Natural killer cell (primary cell): ENCODE results near the gene IGFBPL1. TPM values are rescaled to one million over a fixed set of nuclear protein-coding genes. Genes with fewer than 3 reads are reported as not detected.
"Not testable (repeated sequence)": the region's sequence is repeated elsewhere in the genome, so short reads cannot be mapped to it uniquely, and the experiment has no call there.

Experiments used
- ATAC-seq, 3 donors: fragments of 150-1000 bp in 2 of 3; fragments of 200-7000 bp in 1 of 3; cut with Tn5 transposase; 1 replicate in 1 of 3; 2 replicates in 2 of 3; pipeline ENCODE4 v1.10.0; 2021; ENCODE audit warnings: mild to moderate bottlenecking in 2 of 3, moderate library complexity in 2 of 3
- DNase-seq, 2 donors: peaks; one replicate each; pipeline versions ENCODE4 v3.0.0 to v3.0.0-alpha.2; 2013 to 2021; ENCODE audit warnings: mixed read lengths in 1 of 2
- H3K27ac ChIP-seq: one replicate; pipeline ENCODE4 v1.5.1; 2013; ENCODE audit warnings: mild to moderate bottlenecking, low read length
- H3K27me3 ChIP-seq: one replicate; pipeline ENCODE4 v1.6.1; 2013; ENCODE audit warnings: low read length; ENCODE audit not compliant: control insufficient read depth, insufficient read depth
- H3K36me3 ChIP-seq: one replicate; pipeline ENCODE4 v1.6.1; 2013; ENCODE audit warnings: low read length; ENCODE audit not compliant: control insufficient read depth, insufficient read depth
- H3K4me1 ChIP-seq: one replicate; pipeline ENCODE4 v1.6.1; 2013; ENCODE audit warnings: low read length; ENCODE audit not compliant: control insufficient read depth, insufficient read depth
- H3K4me3 ChIP-seq: one replicate; pipeline ENCODE4 v1.5.1; 2013; ENCODE audit warnings: low read length
- H3K9me3 ChIP-seq: one replicate; pipeline ENCODE4 v1.6.1; 2013; ENCODE audit warnings: low read length; ENCODE audit not compliant: control insufficient read depth, insufficient read depth
- H3K27ac Mint-ChIP-seq, 2 donors: one replicate each; pipeline ENCODE4 v1.8.0; 2022; ENCODE audit warnings: mild to moderate bottlenecking in 2 of 2, mixed read lengths in 2 of 2, moderate library complexity in 1 of 2
- H3K27me3 Mint-ChIP-seq, 2 donors: one replicate each; pipeline ENCODE4 v1.8.0; 2022; ENCODE audit warnings: low read depth in 2 of 2, mixed read lengths in 2 of 2
- H3K36me3 Mint-ChIP-seq: one replicate; pipeline ENCODE4 v1.8.0; 2022; ENCODE audit warnings: mixed read lengths
- H3K4me1 Mint-ChIP-seq, 2 donors: one replicate each; pipeline ENCODE4 v1.8.0; 2022; ENCODE audit warnings: mixed read lengths in 2 of 2
- H3K4me3 Mint-ChIP-seq: one replicate; pipeline ENCODE4 v1.8.0; 2022; ENCODE audit warnings: mild to moderate bottlenecking, moderate library complexity, mixed read lengths
- H3K9me3 Mint-ChIP-seq, 2 donors: one replicate each; pipeline ENCODE4 v1.8.0; 2022; ENCODE audit warnings: mixed read lengths in 2 of 2
- WGBS: methylation state at CpG from one replicate; pipeline ENCODE4 v1.1.7; 2013; ENCODE audit warnings: missing lambda C conversion rate; ENCODE audit not compliant: insufficient coverage; 5-methylcytosine and 5-hydroxymethylcytosine counted together
- intact Hi-C: fragments of 100-400 bp; cut with micrococcal nuclease; formaldehyde crosslinking; loops from one replicate; pipeline ENCODE4 v1.14.2; 2022
- total RNA-seq, 4 donors: library from RNA; stranded (reverse); fragments of 120-200 nt in 1 of 4; gene quantifications; one replicate each; pipeline versions ENCODE4 v1.2.3 to v1.2.4, GENCODE V29; 2013 to 2022
- TF ChIP-seq, protein P1 (sequence below): fragments of 200-600 bp; IDR thresholded peaks from one replicate; pipeline ENCODE4 v1.8.0; 2022; ENCODE audit warnings: antibody characterized with exemption

Gene IGFBPL1
- total RNA-seq, 3 donors from 2014 or later (not counting 1 experiment from before 2014, with no cell fraction given): not detected

DNA sequence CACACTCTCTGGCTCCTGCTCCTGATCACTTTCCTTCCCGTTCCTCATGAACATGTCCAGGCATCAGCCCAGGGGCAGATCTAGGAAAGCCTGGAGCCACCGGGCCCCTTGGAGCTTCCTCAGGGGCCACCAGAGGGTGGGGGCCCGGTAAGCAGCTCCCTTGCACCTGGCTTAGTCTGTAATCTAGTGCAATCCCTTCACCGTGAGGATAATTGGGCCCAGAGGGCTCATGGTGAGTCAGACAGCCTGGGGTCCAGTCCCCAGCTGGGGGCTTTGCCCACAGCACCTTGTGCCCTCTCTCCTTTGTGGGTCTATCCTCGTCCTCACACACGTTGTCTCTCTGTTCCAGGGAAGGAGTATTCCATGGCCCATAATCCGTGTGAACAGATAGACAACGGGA lies 42.1 kb downstream of the IGFBPL1 start:
- WGBS: 83% methylated on average over 8 of the region's 8 CpGs
- intact Hi-C loops: no loop called here

DNA sequence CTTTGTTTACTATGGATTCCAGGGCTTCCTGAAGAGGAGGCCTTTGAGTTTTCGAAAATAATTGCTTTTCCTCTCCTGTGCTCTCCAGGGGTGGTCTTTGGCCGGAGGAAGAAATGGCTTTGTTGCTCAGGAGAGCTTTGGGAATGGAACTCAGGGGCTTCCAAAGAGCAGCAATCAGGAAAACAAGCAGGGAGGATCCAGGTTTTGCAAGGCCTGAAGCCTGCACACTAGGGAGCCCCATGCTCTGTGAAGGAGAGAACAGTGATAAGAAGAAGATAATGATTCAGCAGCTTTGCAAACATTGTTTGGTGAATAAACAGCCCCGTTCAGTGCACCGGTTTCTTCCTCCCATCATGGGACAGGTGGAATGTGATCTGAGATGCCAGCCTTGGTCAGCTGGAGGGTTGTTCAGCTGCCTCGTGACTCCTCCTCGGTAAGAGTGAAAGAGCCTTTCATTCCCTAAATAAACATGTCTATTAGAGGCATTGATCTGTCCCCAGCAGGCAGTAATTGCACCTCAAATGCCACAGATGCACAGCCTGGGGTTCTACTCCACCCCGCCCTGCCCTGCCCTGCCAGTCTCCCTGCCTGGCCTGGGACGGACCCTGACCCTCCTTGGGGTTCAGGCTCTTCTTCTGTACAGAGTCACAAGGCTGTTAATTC lies 43.3 kb downstream of the IGFBPL1 start:
- Mint-ChIP-seq H3K27me3 (peaks cover 12 to 20% of the 10 kb centered on the region in 2 donors), H3K9me3 (no peaks in the 10 kb centered on the region), H3K4me1 (no peaks in the 10 kb centered on the region), H3K36me3 (no peaks in the 10 kb centered on the region), H3K27ac (no peak overlapping the region), H3K4me3 (no peak overlapping the region)
- 63% methylated on average over 8 of the region's 8 CpGs for WGBS
- no peaks in the 10 kb centered on the region for H3K27me3 ChIP-seq
- H3K36me3 ChIP-seq: no peaks in the 10 kb centered on the region
- H3K4me3 ChIP-seq: no peak overlapping the region
- TF ChIP-seq, protein P1, sequence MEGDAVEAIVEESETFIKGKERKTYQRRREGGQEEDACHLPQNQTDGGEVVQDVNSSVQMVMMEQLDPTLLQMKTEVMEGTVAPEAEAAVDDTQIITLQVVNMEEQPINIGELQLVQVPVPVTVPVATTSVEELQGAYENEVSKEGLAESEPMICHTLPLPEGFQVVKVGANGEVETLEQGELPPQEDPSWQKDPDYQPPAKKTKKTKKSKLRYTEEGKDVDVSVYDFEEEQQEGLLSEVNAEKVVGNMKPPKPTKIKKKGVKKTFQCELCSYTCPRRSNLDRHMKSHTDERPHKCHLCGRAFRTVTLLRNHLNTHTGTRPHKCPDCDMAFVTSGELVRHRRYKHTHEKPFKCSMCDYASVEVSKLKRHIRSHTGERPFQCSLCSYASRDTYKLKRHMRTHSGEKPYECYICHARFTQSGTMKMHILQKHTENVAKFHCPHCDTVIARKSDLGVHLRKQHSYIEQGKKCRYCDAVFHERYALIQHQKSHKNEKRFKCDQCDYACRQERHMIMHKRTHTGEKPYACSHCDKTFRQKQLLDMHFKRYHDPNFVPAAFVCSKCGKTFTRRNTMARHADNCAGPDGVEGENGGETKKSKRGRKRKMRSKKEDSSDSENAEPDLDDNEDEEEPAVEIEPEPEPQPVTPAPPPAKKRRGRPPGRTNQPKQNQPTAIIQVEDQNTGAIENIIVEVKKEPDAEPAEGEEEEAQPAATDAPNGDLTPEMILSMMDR: no peak
- H3K9me3 ChIP-seq: no peaks in the 10 kb centered on the region
- H3K4me1 ChIP-seq: no peaks in the 10 kb centered on the region
- intact Hi-C loops: no loop called here
- H3K27ac ChIP-seq: no peak overlapping the region
- DNase-seq (no peak), ATAC-seq (no peak)

More for the DNA sequence above, 42.1 kb downstream of the IGFBPL1 start:
- ATAC-seq (no peak), DNase-seq (no peak)
- Histone ChIP-seq H3K9me3 (no peaks in the 10 kb centered on the region), H3K27ac (no peak overlapping the region), H3K4me3 (no peak overlapping the region), H3K27me3 (no peaks in the 10 kb centered on the region), H3K4me1 (no peaks in the 10 kb centered on the region), H3K36me3 (no peaks in the 10 kb centered on the region)
- Mint-ChIP-seq H3K27me3 (peaks cover 12 to 24% of the 10 kb centered on the region in 2 donors), H3K4me1 (no peaks in the 10 kb centered on the region), H3K4me3 (no peak overlapping the region), H3K27ac (no peak overlapping the region), H3K9me3 (no peaks in the 10 kb centered on the region), H3K36me3 (no peaks in the 10 kb centered on the region)
- TF ChIP-seq, protein P1: no peak

GRCh38 chr9:38380230-38380871 lies 43.9 kb downstream of the IGFBPL1 start:
- intact Hi-C loops: no loop called here
- H3K27me3 ChIP-seq: no peaks in the 10 kb centered on the region
- TF ChIP-seq, protein P1: no peak
- no peaks in the 10 kb centered on the region for H3K4me1 Mint-ChIP-seq
- H3K4me1 ChIP-seq: no peaks in the 10 kb centered on the region
- H3K27me3 Mint-ChIP-seq: peaks cover 12 to 25% of the 10 kb centered on the region in 2 donors
- no peaks in the 10 kb centered on the region for H3K9me3 ChIP-seq
- 82% methylated on average over 6 of the region's 6 CpGs for WGBS
- H3K36me3 ChIP-seq: no peaks in the 10 kb centered on the region
- DNase-seq (no peak), ATAC-seq (no peak)
- H3K4me3 ChIP-seq: no peak overlapping the region
- H3K27ac Mint-ChIP-seq: no peak overlapping the region
- no peaks in the 10 kb centered on the region for H3K9me3 Mint-ChIP-seq
- no peak overlapping the region for H3K4me3 Mint-ChIP-seq
- H3K36me3 Mint-ChIP-seq: no peaks in the 10 kb centered on the region
- H3K27ac ChIP-seq: no peak overlapping the region

DNA sequence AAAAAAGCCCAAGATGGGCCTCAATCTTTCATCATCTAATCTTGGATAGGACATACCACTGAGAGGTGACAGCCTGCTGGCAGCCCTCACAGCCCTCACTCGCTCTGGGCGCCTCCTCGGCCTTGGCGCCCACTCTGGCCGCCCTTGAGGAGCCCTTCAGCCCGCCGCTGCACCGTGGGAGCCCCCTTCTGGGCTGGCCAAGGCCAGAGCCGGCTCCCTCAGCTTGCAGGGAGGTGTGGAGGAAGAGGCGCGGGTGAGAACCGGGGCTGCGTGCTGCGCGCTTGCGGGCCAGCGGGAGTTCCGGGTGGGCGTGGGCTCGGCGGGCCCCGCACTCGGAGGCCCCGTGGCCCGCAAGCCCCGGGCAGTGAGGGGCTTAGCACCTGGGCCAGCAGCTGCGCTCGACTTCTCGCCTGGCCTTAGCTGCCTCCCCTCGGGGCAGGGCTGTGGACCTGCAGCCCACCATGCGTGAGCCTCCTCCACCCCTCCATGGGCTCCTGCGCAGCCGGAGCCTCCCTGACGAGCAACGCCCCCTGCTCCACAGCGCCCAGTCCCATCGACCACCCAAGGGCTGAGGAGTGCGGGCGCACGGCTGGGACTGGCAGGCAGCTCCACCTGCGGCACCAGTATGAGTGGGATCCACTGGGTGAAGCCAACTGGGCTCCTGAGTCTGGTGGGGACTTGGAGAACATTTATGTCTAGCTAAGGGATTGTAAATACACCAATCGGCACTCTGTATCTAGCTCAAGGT lies 46.7 kb downstream of the IGFBPL1 start:
- peaks cover 6 to 23% of the 10 kb centered on the region in 2 donors for H3K27me3 Mint-ChIP-seq
- H3K9me3 Mint-ChIP-seq, DNase-seq, H3K4me3 Mint-ChIP-seq, H3K9me3 ChIP-seq, H3K4me1 ChIP-seq, intact Hi-C loops, ATAC-seq, H3K4me1 Mint-ChIP-seq, H3K27ac ChIP-seq, H3K36me3 Mint-ChIP-seq, H3K27me3 ChIP-seq, H3K27ac Mint-ChIP-seq, H3K4me3 ChIP-seq, H3K36me3 ChIP-seq: not testable (repeated sequence)
- WGBS: 93% methylated on average over 40 of the region's 42 CpGs
